Ecto neural progenitor cell (in vitro differentiated cells): ENCODE results near the gene IFNA6.

Experiments used
- DNase-seq: peaks from one replicate; pipeline ENCODE4 v3.0.0-alpha.2; 2018; ENCODE audit warnings: low spot score

The IFNA6 gene

DNA sequence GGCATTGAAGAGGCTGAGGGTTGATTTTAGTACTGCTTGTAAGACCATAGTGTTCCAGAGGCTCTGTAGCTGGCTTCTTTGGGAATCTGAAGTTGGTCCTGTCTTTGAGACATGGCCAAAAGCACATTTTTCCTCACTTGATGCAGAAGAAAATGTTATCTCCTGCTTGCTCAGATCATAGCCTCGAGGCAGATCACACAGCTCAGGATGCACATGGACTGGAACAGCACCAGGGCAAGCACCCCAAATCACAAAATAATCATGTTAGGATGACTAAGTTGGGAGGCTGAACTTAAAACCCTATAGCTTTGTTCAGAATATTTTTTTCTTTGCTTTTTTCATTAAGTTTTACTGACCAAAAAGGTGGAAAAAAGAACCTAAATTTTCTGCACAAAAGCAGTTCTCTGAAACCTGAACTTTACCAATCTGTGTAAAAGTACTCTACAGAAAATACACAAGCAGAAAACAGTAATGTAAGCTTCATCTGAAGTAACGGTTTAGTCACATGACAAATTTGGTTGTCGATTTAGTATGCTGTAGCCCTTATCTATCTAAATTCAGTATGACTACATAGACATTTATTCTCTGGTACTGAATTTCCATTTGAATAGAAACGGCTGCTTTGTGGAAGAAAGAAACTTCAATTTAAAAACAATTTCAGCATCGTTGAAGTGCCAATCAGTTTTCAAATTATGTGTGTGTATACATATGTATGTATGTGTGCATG lies 18.8 kb downstream of the IFNA6 start:
- DNase-seq = no peak

DNA sequence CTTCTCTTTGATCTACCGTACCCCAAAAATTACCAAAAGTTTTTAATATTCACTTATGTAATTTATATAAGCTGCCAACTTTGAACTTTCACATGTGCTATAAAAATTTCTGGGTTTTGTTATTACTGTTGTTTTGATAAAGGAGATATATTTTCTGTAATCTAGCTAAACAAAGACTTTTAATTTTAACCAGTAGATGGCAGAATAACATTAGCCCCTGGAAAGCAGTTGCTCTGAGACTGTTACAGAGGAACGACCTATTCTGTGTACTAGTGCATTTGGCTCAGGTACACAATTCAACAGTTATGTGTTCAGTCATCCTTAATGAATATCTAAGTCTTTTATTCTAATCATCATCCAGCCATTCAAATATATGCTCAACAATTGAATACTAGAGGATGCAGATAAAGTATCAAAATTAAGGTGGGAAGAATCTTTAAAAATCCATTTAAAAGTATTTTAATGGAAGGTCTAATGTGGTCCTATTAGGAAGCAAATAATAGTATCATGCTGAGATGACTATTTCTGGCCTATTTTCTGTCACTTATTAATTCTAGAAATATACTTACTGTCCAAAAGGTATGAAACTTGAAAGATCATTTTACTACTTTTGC lies 24.1 kb downstream of the IFNA6 start:
- DNase-seq = no peak

DNA sequence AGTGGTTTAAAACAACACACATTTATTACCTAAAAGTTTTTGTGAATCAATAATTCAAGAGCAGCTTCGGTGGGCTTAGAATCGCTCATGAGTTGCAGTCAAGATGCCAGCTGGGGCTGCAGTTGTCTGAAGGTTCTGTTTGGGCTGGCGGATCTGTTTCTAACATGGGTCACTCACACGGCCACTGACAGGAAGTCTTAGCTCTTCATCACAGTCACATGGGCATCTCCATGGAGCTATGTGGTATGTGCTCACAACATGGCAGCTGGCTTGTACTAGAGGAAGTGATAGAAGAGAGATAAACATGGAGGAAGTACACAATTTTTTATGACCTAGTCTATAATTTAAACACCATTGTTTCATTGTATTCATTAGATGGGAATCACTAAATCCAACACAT lies 26.6 kb downstream of the IFNA6 start:
- no peak for DNase-seq

DNA sequence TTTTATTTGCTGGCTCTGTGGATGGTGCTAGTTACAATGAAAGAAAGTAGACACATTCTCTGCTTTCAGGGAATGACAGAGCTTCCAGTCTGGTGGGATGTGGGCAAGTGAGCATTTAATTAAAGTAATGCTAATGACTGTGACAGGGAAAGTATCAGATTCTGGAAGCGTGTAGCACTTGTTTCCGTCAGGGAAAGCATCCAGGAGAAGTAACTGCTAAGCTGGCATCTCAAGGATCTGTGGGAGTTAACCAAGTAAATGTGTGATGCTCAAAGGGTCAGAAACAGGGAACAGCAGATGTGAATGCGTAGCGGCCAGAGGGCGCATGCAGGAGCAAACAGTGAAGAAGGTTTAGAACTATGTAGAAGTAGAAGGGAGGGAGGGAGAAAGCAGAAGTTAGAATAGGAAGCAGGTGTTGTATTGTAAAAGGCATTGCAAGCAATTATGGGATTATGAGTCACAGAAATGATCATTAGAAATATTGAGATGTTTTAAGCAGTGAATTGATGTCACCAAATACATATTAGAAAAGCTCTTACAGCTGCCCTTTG lies 27.7 kb downstream of the IFNA6 start:
- no peak for DNase-seq

DNA sequence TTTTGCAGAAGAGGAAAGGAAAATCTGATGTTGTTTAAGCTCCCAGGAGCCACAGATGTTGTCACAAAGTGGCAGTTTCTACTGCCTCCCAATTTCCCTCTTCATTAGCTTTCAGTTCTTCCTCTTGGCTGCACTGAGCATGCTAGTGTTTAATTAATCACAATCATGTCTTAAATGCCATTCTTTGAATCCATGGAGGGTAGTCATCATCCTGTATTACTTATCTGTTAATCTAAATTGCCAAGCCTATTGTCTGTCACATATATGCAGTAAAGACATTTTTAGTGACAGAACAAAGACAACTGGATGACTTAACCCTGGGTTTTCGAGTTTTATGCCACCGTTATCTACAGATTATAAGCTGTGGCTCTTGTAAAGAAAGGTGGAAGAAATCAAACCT lies 30.2 kb downstream of the IFNA6 start:
- no peak for DNase-seq

DNA sequence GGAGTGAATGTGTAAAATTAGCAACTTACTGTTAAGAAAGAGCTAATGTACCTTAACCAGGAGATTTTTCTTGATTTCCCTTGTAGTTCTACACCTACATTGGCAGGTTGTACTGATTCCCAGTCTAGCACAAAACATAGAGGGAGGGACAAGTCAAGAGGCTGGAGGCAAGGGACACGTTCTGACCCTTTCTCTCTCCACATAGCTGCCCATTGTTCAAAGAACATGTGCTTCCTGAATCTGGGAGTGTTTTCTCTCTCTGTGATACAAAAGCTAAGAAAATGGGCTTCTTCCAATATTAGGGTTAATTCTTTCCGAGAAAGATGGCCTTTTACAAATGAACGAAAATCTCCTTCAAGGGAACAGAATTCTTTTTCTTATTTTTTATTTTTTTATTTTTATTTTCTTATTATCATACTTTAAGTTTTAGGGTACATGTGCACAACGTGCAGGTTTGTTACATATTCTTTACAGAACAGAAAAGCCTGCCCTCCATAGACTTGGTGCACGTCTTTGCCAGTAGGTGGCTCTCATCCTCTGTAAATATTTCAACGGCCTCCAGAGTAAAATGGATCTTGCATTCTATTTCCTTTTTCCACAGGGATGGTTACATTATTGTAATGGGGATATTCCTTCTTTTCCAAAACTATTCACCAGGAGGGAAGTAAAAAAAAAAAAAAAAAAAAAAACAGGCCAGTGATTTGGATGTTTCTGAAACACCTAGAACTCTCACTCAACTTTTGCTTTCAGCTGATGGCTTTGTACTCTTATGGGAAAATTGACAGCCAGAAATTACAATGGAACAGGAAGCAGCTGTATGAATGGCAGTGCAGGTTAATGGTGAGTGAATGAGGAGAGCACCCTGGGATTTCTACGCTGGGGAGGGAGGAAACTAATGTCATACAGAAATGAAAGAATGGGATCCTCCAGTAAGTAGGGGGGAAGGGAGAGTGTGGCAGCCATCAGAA lies 32.4 kb downstream of the IFNA6 start:
- no peak for DNase-seq

DNA sequence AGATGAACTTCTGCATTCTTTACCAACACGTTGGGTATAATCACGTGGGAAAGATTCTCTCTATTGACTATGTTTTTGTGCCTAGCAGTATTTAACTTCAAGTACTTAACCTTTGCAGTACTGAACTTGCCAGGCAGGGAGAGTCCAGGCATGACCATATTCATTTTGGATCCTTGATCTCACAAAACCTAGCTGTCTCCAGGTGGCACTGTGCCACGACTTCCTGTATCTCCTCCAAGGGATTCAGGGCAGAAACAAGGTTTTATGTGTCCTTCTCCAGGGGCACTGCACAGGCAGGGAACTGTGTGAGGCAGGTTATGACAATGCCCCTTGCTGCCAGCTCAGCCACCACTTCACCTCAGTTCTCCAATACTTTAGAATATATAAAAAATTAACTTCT lies 33.8 kb downstream of the IFNA6 start:
- DNase-seq = no peak

DNA sequence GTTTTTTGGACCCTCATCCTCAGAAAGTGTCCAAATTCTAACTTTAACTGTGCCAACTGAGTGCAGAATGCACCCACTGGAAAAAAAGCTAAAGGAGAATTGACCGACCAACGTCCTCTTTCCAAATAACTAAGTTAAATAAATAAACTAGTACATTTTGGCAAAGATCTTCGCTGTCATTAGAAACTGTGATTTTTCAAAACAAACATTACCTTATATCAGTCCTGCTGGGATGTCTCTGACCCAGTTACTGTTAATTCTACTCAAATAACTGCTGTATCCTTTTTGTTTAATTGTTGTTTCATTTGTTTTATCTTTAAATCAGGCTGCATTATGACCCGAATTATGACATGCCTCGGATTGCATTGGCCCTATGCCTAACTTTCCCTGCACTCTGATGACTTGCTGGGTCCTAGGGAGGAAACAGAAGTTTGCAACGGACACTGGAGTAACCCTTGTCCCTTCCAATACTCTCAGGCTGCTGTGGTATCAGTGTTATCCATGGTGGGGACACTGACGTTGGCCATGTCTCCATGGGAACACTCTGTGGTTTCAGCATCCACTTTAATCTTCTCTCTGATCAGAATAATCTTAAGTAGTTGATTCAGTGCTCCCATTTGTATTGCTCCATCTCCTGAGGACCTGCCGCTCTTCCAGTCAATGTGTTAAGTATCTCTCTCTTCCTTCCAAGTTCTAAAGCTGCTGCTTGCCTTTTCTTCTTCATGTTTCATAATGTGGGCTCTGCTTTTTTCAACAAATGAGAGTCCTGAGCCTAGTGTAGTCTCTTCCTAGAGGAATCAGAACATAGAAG lies 34.5 kb downstream of the IFNA6 start:
- no peak for DNase-seq

DNA sequence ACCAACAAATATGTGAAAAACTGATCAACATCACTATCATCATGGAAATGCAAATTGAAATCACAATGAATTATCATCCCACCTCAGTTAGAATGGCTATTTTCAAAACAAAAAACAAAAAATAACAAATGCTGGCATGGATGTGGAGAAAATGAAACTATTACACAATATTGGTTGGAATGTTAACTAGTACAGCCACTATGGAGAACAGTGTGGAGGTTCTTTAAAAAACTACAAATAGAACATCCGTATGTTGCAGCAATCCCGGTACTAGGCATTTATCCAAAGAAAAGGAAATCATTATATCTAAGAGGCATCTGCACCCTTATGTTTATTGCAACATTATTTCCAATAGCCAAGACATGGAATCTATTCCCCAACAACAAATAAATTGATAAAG lies 36.5 kb downstream of the IFNA6 start:
- DNase-seq = no peak

DNA sequence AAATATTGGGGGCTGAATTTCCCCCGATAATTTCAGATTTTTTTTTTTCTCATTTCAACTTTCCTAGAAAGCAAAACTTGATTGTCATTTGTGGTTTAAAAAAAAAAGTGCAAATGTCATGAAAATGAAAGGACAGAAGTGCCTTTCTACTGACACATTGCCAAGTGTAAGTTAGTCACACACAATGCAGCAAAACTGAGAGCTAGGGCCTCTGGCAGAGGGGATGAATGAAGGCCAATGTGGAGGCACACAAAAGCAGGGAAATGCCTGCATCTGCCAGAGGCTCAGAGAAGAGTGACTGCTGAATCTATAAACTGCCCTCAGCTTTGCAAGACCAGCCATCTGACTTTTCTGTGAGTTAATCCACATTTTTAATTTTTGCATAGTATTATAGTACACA lies 38.8 kb downstream of the IFNA6 start:
- no peak for DNase-seq

DNA sequence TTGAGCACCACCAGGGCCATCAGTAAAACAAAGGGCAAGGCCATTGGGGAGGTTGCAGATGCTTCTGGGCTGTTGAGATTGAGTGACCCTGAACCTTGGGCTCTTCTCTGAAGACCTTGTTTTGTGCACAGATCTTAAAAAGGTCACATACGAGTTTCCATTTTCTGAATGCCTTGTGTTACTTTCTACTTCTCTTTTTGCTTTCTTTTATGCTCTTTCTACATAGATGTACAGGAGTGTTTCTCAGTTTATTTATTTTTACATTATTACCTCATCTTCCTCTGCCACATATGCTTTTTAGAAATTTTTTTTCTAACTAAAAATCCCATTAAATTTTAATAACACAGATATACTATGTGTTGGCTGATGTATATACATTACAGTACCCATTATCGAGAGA lies 45.5 kb downstream of the IFNA6 start, which contains the start of gene IFNA5:
IFNA5 (minus strand) TSS at position 101 of the 400 bp plus-strand sequence; CDS start at position 44, 57 bp downstream.
- no peak for DNase-seq
